ENCODE results near the gene MAP2K7.

MAP2K7 gene

DNA sequence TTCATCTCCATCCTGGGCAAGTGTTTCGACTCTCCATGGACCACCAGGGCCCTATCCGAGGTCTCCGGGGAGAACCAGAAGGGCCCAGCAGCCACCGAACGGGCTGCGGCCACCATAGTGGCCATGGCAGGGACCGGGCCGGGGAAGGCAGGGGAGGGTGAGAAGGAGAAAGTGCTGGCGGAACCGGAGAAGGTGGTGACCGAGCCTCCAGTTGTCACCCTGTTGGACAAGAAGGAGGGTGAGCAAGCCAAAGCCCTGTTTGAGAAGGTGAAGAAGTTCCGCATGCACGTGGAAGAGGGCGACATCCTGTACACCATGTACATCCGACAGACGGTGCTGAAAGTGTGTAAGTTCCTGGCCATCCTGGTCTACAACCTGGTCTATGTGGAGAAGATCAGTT lies 4.7 kb upstream of the MAP2K7 start:
- Histone ChIP-seq H3K9ac (ENCODE audit: low read depth, low read length, poor library complexity, severe bottlenecking) (no peak overlapping the region), H3K4me3 (ENCODE audit: low read length, poor library complexity, severe bottlenecking) (no peak overlapping the region), H3K27me3 (ENCODE audit: insufficient read depth, low read length, poor library complexity, severe bottlenecking) (no peaks in the 10 kb centered on the region), H3K9me3 (ENCODE audit: insufficient read depth, low read depth, low read length) (no peaks in the 10 kb centered on the region), H3K4me2 (ENCODE audit: low read depth, low read length, poor library complexity, severe bottlenecking) (no peak overlapping the region), H4K20me1 (ENCODE audit: insufficient read depth, low read length, poor library complexity, severe bottlenecking) (peaks cover under 1% of the 10 kb centered on the region), H3K4me1 (ENCODE audit: insufficient read depth, low read length, poor library complexity, severe bottlenecking) (peaks cover 6% of the 10 kb centered on the region), H3K36me3 (ENCODE audit: insufficient read depth, low read length) (no peaks in the 10 kb centered on the region), H3K9me2 (replicated peaks; ENCODE audit: low read depth, low read length) (no peaks in the 10 kb centered on the region), H3K79me2 (ENCODE audit: insufficient read depth, low read length) (peaks cover 9% of the 10 kb centered on the region), H3F3A (ENCODE audit: low read depth) (no peaks in the 10 kb centered on the region), H2AFZ (ENCODE audit: low read length) (no peak overlapping the region)
- no peak for TF ChIP-seq EZH2phosphoT487 (IDR thresholded peaks at IDR 0.05; ENCODE audit: borderline replicate concordance)
- TF ChIP-seq, protein P1, sequence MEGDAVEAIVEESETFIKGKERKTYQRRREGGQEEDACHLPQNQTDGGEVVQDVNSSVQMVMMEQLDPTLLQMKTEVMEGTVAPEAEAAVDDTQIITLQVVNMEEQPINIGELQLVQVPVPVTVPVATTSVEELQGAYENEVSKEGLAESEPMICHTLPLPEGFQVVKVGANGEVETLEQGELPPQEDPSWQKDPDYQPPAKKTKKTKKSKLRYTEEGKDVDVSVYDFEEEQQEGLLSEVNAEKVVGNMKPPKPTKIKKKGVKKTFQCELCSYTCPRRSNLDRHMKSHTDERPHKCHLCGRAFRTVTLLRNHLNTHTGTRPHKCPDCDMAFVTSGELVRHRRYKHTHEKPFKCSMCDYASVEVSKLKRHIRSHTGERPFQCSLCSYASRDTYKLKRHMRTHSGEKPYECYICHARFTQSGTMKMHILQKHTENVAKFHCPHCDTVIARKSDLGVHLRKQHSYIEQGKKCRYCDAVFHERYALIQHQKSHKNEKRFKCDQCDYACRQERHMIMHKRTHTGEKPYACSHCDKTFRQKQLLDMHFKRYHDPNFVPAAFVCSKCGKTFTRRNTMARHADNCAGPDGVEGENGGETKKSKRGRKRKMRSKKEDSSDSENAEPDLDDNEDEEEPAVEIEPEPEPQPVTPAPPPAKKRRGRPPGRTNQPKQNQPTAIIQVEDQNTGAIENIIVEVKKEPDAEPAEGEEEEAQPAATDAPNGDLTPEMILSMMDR (conservative IDR thresholded peaks at IDR 0.05; ENCODE audit: low read length), result no peak

DNA sequence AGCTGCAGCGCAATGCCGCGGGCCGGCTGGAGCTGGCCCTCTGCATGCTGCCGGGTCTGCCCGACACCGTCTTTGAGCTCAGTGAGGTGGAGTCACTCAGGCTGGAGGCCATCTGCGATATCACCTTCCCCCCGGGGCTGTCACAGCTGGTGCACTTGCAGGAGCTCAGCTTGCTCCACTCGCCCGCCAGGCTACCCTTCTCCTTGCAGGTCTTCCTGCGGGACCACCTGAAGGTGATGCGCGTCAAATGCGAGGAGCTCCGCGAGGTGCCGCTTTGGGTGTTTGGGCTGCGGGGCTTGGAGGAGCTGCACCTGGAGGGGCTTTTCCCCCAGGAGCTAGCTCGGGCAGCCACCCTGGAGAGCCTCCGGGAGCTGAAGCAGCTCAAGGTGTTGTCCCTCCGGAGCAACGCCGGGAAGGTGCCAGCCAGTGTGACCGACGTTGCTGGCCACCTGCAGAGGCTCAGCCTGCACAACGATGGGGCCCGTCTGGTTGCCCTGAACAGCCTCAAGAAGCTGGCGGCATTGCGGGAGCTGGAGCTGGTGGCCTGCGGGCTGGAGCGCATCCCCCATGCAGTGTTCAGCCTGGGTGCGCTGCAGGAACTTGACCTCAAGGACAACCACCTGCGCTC lies 3.8 kb upstream of the MAP2K7 start:
- Histone ChIP-seq H4K20me1 (ENCODE audit: insufficient read depth, low read length, poor library complexity, severe bottlenecking) (peaks cover 9% of the 10 kb centered on the region), H3K4me3 (ENCODE audit: low read length, poor library complexity, severe bottlenecking) (no peak overlapping the region), H3K4me1 (ENCODE audit: insufficient read depth, low read length, poor library complexity, severe bottlenecking) (peaks cover 10% of the 10 kb centered on the region), H3K27me3 (ENCODE audit: insufficient read depth, low read length, poor library complexity, severe bottlenecking) (no peaks in the 10 kb centered on the region), H3K4me2 (ENCODE audit: low read depth, low read length, poor library complexity, severe bottlenecking) (no peak overlapping the region), H3F3A (ENCODE audit: low read depth) (no peaks in the 10 kb centered on the region), H3K36me3 (ENCODE audit: insufficient read depth, low read length) (no peaks in the 10 kb centered on the region), H3K79me2 (ENCODE audit: insufficient read depth, low read length) (peaks cover 18% of the 10 kb centered on the region), H2AFZ (ENCODE audit: low read length) (no peak overlapping the region), H3K9me2 (replicated peaks; ENCODE audit: low read depth, low read length) (no peaks in the 10 kb centered on the region), H3K9me3 (ENCODE audit: insufficient read depth, low read depth, low read length) (no peaks in the 10 kb centered on the region), H3K9ac (ENCODE audit: low read depth, low read length, poor library complexity, severe bottlenecking) (no peak overlapping the region)
- TF ChIP-seq, protein P1 (conservative IDR thresholded peaks at IDR 0.05; ENCODE audit: low read length), result no peak
- no peak for TF ChIP-seq EZH2phosphoT487 (IDR thresholded peaks at IDR 0.05; ENCODE audit: borderline replicate concordance)

DNA sequence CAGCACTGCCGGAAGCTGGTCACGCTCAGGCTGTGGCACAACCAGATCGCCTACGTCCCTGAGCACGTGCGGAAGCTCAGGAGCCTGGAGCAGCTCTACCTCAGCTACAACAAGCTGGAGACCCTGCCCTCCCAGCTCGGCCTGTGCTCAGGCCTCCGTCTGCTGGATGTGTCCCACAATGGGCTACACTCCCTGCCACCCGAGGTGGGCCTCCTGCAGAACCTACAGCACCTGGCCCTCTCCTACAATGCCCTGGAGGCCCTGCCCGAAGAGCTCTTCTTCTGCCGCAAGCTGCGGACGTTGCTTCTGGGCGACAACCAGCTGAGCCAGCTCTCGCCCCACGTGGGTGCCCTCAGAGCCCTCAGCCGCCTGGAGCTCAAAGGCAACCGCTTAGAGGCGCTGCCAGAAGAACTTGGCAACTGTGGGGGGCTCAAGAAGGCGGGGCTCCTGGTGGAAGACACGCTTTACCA lies 3.2 kb upstream of the MAP2K7 start:
- Histone ChIP-seq H3K36me3 (ENCODE audit: insufficient read depth, low read length) (no peaks in the 10 kb centered on the region), H3K27me3 (ENCODE audit: insufficient read depth, low read length, poor library complexity, severe bottlenecking) (no peaks in the 10 kb centered on the region), H3K79me2 (ENCODE audit: insufficient read depth, low read length) (peaks cover 23% of the 10 kb centered on the region), H3K9me2 (replicated peaks; ENCODE audit: low read depth, low read length) (no peaks in the 10 kb centered on the region), H3K9ac (ENCODE audit: low read depth, low read length, poor library complexity, severe bottlenecking) (no peak overlapping the region), H3K9me3 (ENCODE audit: insufficient read depth, low read depth, low read length) (no peaks in the 10 kb centered on the region), H3F3A (ENCODE audit: low read depth) (no peaks in the 10 kb centered on the region), H3K4me1 (ENCODE audit: insufficient read depth, low read length, poor library complexity, severe bottlenecking) (peaks cover 16% of the 10 kb centered on the region), H3K4me3 (ENCODE audit: low read length, poor library complexity, severe bottlenecking) (no peak overlapping the region), H4K20me1 (ENCODE audit: insufficient read depth, low read length, poor library complexity, severe bottlenecking) (peaks cover 15% of the 10 kb centered on the region), H2AFZ (ENCODE audit: low read length) (no peak overlapping the region), H3K4me2 (ENCODE audit: low read depth, low read length, poor library complexity, severe bottlenecking) (no peak overlapping the region)
- TF ChIP-seq EZH2phosphoT487 (IDR thresholded peaks at IDR 0.05; ENCODE audit: borderline replicate concordance), result no peak
- TF ChIP-seq, protein P1 (conservative IDR thresholded peaks at IDR 0.05; ENCODE audit: low read length), result no peak

Data from Loucy (cell line).